ENCODE measurements around the gene TMEM260. TPM values are rescaled to one million over a fixed set of nuclear protein-coding genes. Genes with fewer than 3 reads are reported as not detected.

TMEM260 gene
- total RNA-seq (10 to 100 TPM; 17.7 to 20.9 TPM), polyA plus RNA-seq (10 to 100 TPM in 1 of 2 donors, 1 to 10 TPM in 1; 5.5 to 13.3 TPM)
- long read RNA-seq, donor 1, full-length matches to known transcripts: 13 of 30 reads
- long read RNA-seq, donor 1, partial matches to known transcripts: 2 of 30 reads
- long read RNA-seq, donor 1, other reads (novel, unspliced or antisense): 15 of 30 reads
- long read RNA-seq, donor 2, full-length matches to known transcripts: 2 of 12 reads
- long read RNA-seq, donor 2, partial matches to known transcripts: 2 of 12 reads
- long read RNA-seq, donor 2, other reads (novel, unspliced or antisense): 8 of 12 reads

- DNase-seq: peak; percentile 91 to 95
- peak within 1 kb of the TSS; percentile 55 to 99 for H3K4me3 ChIP-seq (ENCODE audit: low read length in 2 of 2)
- no peaks in the 10 kb centered on the region for H3K36me3 ChIP-seq (ENCODE audit: control insufficient read depth in 1 of 2, insufficient read depth in 2 of 2, low read length in 1 of 2)
- peak within 1 kb of the TSS in 1 of 2 donors; percentile 46 for H3K27ac ChIP-seq (ENCODE audit: low read depth in 1 of 2, low read length in 2 of 2)
- peaks cover 3 to 4% of the 10 kb centered on the region in 2 donors for H3K4me1 ChIP-seq (ENCODE audit: control insufficient read depth in 1 of 2, insufficient read depth in 2 of 2, low read length in 2 of 2)
- WGBS, 2 donors: 0 to 1% methylated on average over 59 to 60 of the region's 60 CpGs
- H3K9me3 ChIP-seq (ENCODE audit: control insufficient read depth, low read length): no peaks in the 10 kb centered on the region
- ATAC-seq (ENCODE audit: low FRiP score): peak; percentile 98
- intact Hi-C loops (cut with DNase I): no loop called here
- H3K27me3 ChIP-seq (ENCODE audit: control insufficient read depth in 1 of 2, insufficient read depth in 2 of 2, low read length in 1 of 2): no peaks in the 10 kb centered on the region
These were observed at the start of gene TMEM260 for GRCh38 chr14:56579345-56580220. TSS of gene TMEM260 (plus strand) at chr14:56579798. CDS start at chr14:56579915, 117 bp downstream.

GRCh38 chr14:56532546-56532945, 47.1 kb upstream of the TMEM260 start:
- H3K36me3 ChIP-seq (ENCODE audit: control insufficient read depth in 1 of 2, insufficient read depth in 2 of 2, low read length in 1 of 2): no peaks in the 10 kb centered on the region
- 88 to 92% methylated on average over 7 of the region's 7 CpGs for WGBS, 2 donors
- no peaks in the 10 kb centered on the region for H3K27me3 ChIP-seq (ENCODE audit: control insufficient read depth in 1 of 2, insufficient read depth in 2 of 2, low read length in 1 of 2)
- H3K4me3 ChIP-seq (ENCODE audit: low read length in 2 of 2): no peak overlapping the region
- intact Hi-C loops (cut with DNase I): no loop called here
- H3K27ac ChIP-seq (ENCODE audit: low read depth in 1 of 2, low read length in 2 of 2): no peak overlapping the region
- DNase-seq (no peak), ATAC-seq (ENCODE audit: low FRiP score) (no peak)
- no peaks in the 10 kb centered on the region for H3K9me3 ChIP-seq (ENCODE audit: control insufficient read depth, low read length)
- H3K4me1 ChIP-seq (ENCODE audit: control insufficient read depth in 1 of 2, insufficient read depth in 2 of 2, low read length in 2 of 2): no peaks in the 10 kb centered on the region

- Histone ChIP-seq H3K36me3 (ENCODE audit: control insufficient read depth in 1 of 2, insufficient read depth in 2 of 2, low read length in 1 of 2) (no peaks in the 10 kb centered on the region), H3K4me3 (ENCODE audit: low read length in 2 of 2) (no peak overlapping the region), H3K27ac (ENCODE audit: low read depth in 1 of 2, low read length in 2 of 2) (no peak overlapping the region), H3K4me1 (ENCODE audit: control insufficient read depth in 1 of 2, insufficient read depth in 2 of 2, low read length in 2 of 2) (no peaks in the 10 kb centered on the region), H3K27me3 (ENCODE audit: control insufficient read depth in 1 of 2, insufficient read depth in 2 of 2, low read length in 1 of 2) (no peaks in the 10 kb centered on the region), H3K9me3 (ENCODE audit: control insufficient read depth, low read length) (no peaks in the 10 kb centered on the region)
- intact Hi-C loops (cut with DNase I): no loop called here
- ATAC-seq (ENCODE audit: low FRiP score): no peak
- DNase-seq: no peak
- WGBS, 2 donors: 83 to 88% methylated on average over 10 of the region's 10 CpGs
These were observed 44.9 kb upstream of the TMEM260 start for GRCh38 chr14:56534656-56535055.

- WGBS, 2 donors: 86 to 91% methylated on average over 2 of the region's 2 CpGs
- Histone ChIP-seq H3K9me3 (ENCODE audit: control insufficient read depth, low read length) (no peaks in the 10 kb centered on the region), H3K27ac (ENCODE audit: low read depth in 1 of 2, low read length in 2 of 2) (no peak overlapping the region), H3K4me3 (ENCODE audit: low read length in 2 of 2) (no peak overlapping the region), H3K36me3 (ENCODE audit: control insufficient read depth in 1 of 2, insufficient read depth in 2 of 2, low read length in 1 of 2) (no peaks in the 10 kb centered on the region), H3K4me1 (ENCODE audit: control insufficient read depth in 1 of 2, insufficient read depth in 2 of 2, low read length in 2 of 2) (no peaks in the 10 kb centered on the region), H3K27me3 (ENCODE audit: control insufficient read depth in 1 of 2, insufficient read depth in 2 of 2, low read length in 1 of 2) (no peaks in the 10 kb centered on the region)
- DNase-seq (no peak), ATAC-seq (ENCODE audit: low FRiP score) (no peak)
- intact Hi-C loops (cut with DNase I): no loop called here
These were observed 39.7 kb upstream of the TMEM260 start for GRCh38 chr14:56539862-56540261.

- H3K4me1 ChIP-seq (ENCODE audit: control insufficient read depth in 1 of 2, insufficient read depth in 2 of 2, low read length in 2 of 2): no peaks in the 10 kb centered on the region
- no peak for ATAC-seq (ENCODE audit: low FRiP score)
- intact Hi-C loops (cut with DNase I): no loop called here
These were observed 36.2 kb upstream of the TMEM260 start for GRCh38 chr14:56543436-56543835.

GRCh38 chr14:56549721-56550120, 29.9 kb upstream of the TMEM260 start:
- 25 to 34% methylated on average over 2 of the region's 2 CpGs for WGBS, 2 donors
- Histone ChIP-seq H3K27ac (ENCODE audit: low read depth in 1 of 2, low read length in 2 of 2) (no peak overlapping the region), H3K9me3 (ENCODE audit: control insufficient read depth, low read length) (no peaks in the 10 kb centered on the region), H3K36me3 (ENCODE audit: control insufficient read depth in 1 of 2, insufficient read depth in 2 of 2, low read length in 1 of 2) (no peaks in the 10 kb centered on the region), H3K4me3 (ENCODE audit: low read length in 2 of 2) (no peak overlapping the region), H3K27me3 (ENCODE audit: control insufficient read depth in 1 of 2, insufficient read depth in 2 of 2, low read length in 1 of 2) (peaks cover 0 to 1% of the 10 kb centered on the region in 2 donors), H3K4me1 (ENCODE audit: control insufficient read depth in 1 of 2, insufficient read depth in 2 of 2, low read length in 2 of 2) (no peaks in the 10 kb centered on the region)
- ATAC-seq (ENCODE audit: low FRiP score) (no peak), DNase-seq (no peak)
- intact Hi-C loops (cut with DNase I): no loop called here

More at GRCh38 chr14:56543436-56543835, 36.2 kb upstream of the TMEM260 start:
- H3K9me3 ChIP-seq (ENCODE audit: control insufficient read depth, low read length): no peaks in the 10 kb centered on the region
- no peak overlapping the region for H3K27ac ChIP-seq (ENCODE audit: low read depth in 1 of 2, low read length in 2 of 2)
- DNase-seq: no peak
- H3K27me3 ChIP-seq (ENCODE audit: control insufficient read depth in 1 of 2, insufficient read depth in 2 of 2, low read length in 1 of 2): peaks cover 0 to 1% of the 10 kb centered on the region in 2 donors
- no peak overlapping the region for H3K4me3 ChIP-seq (ENCODE audit: low read length in 2 of 2)
- no peaks in the 10 kb centered on the region for H3K36me3 ChIP-seq (ENCODE audit: control insufficient read depth in 1 of 2, insufficient read depth in 2 of 2, low read length in 1 of 2)

GRCh38 chr14:56552615-56553014, 27.0 kb upstream of the TMEM260 start:
- DNase-seq: no peak
- intact Hi-C loops (cut with DNase I): no loop called here
- Histone ChIP-seq H3K36me3 (ENCODE audit: control insufficient read depth in 1 of 2, insufficient read depth in 2 of 2, low read length in 1 of 2) (no peaks in the 10 kb centered on the region), H3K9me3 (ENCODE audit: control insufficient read depth, low read length) (no peaks in the 10 kb centered on the region), H3K4me1 (ENCODE audit: control insufficient read depth in 1 of 2, insufficient read depth in 2 of 2, low read length in 2 of 2) (no peaks in the 10 kb centered on the region), H3K4me3 (ENCODE audit: low read length in 2 of 2) (no peak overlapping the region), H3K27ac (ENCODE audit: low read depth in 1 of 2, low read length in 2 of 2) (no peak overlapping the region), H3K27me3 (ENCODE audit: control insufficient read depth in 1 of 2, insufficient read depth in 2 of 2, low read length in 1 of 2) (peaks cover 0 to 1% of the 10 kb centered on the region in 2 donors)
- 27% methylated on average over 4 of the region's 4 CpGs for WGBS, 2 donors
- ATAC-seq (ENCODE audit: low FRiP score): no peak

GRCh38 chr14:56554301-56554700, 25.3 kb upstream of the TMEM260 start:
- no peak for ATAC-seq (ENCODE audit: low FRiP score)
- DNase-seq: no peak
- H3K9me3 ChIP-seq (ENCODE audit: control insufficient read depth, low read length): peaks cover 1% of the 10 kb centered on the region
- WGBS, 2 donors: 76 to 91% methylated on average over 6 of the region's 6 CpGs
- H3K27me3 ChIP-seq (ENCODE audit: control insufficient read depth in 1 of 2, insufficient read depth in 2 of 2, low read length in 1 of 2): no peaks in the 10 kb centered on the region
- no peak overlapping the region for H3K27ac ChIP-seq (ENCODE audit: low read depth in 1 of 2, low read length in 2 of 2)
- intact Hi-C loops (cut with DNase I): no loop called here
- H3K4me3 ChIP-seq (ENCODE audit: low read length in 2 of 2): no peak overlapping the region
- no peaks in the 10 kb centered on the region for H3K4me1 ChIP-seq (ENCODE audit: control insufficient read depth in 1 of 2, insufficient read depth in 2 of 2, low read length in 2 of 2)
- H3K36me3 ChIP-seq (ENCODE audit: control insufficient read depth in 1 of 2, insufficient read depth in 2 of 2, low read length in 1 of 2): no peaks in the 10 kb centered on the region
